ENCODE data around the gene IL24.

Gene IL24

DNA sequence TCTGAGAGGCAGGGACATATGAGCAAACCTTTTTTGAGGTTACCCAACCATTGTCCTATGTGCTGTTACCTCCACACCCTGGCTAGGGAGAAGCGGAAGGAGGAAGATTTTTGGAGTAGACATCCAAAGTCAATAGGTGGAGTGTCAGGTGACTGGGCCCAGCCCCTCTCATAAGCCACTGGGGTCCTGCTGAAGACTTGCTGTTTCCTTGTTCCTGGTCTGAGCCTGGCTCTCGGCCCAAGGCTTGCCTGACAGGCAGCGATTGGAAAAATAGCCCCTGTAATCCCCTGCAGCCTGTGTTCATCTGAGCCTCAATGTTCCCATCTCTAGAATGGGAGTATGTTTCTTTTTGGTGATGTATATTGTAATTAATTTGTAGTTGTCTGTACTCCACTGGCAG, 55.9 kb downstream of the IL24 start:
- no peak for DNase-seq (ENCODE audit: low spot score)

DNA sequence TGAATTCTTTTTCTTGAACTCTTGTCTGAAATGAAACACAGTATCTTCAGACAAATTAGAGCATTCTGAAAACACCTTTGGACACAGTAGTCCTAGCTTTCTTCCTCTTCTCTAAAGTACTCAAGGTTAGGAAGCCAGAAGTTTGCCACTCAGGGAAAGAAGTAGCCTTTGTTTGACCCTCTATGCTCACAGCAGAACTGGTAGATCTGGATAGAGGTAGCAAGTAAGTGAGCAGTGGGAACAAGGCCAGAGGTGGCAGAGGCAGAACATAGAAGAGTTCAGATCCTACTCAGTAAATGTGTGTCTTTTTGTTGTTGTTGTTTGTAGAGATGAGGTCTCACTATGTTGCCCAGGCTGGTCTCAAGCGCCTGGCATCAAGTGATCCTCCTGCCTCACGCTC, 56.4 kb downstream of the IL24 start:
- no peak for DNase-seq (ENCODE audit: low spot score)

Measured in kidney capillary endothelial cell (primary cell).